SK-N-SH treated with all-trans-retinoic acid at 6 μM for 48 hours (cell line): ENCODE measurements around the gene CCDC188.

Source experiments
- ATAC-seq: fragments of 200-7000 bp; cut with Tn5 transposase; 3 replicates; pipeline ENCODE4 v1.9.1; 2020; ENCODE audit warnings: mild to moderate bottlenecking, moderate library complexity
- CREB5 ChIP-seq: fragments of 250-450 bp; sonication (Bioruptor Pico); IDR thresholded peaks from 2 replicates; pipeline ENCODE4 v1.5.1; 2020; ENCODE audit warnings: low read depth, mild to moderate bottlenecking, moderate library complexity
- GLIS3 ChIP-seq: fragments of 250-450 bp; sonication (Bioruptor Pico); IDR thresholded peaks from 2 replicates; pipeline ENCODE4 v1.5.0; 2020; ENCODE audit warnings: mild to moderate bottlenecking, moderate library complexity
- OSR1 ChIP-seq: fragments of 250-450 bp; sonication (Bioruptor Pico); IDR thresholded peaks from 2 replicates; pipeline ENCODE4 v1.8.0; 2022; ENCODE audit warnings: moderate library complexity, mild to moderate bottlenecking, inconsistent platforms
- PPARA ChIP-seq: fragments of 250-450 bp; sonication (Bioruptor Pico); IDR thresholded peaks from 2 replicates; pipeline ENCODE4 v1.5.0; 2020; ENCODE audit warnings: mild to moderate bottlenecking, borderline replicate concordance
- SNAI2 ChIP-seq: fragments of 250-450 bp; sonication (Bioruptor Pico); IDR thresholded peaks from 2 replicates; pipeline ENCODE4 v1.5.0; 2020; ENCODE audit warnings: mild to moderate bottlenecking, moderate library complexity
- TCF4 ChIP-seq: fragments of 250-450 bp; sonication (Bioruptor Pico); IDR thresholded peaks from 2 replicates; pipeline ENCODE4 v1.8.0; 2021; ENCODE audit warnings: mild to moderate bottlenecking, moderate library complexity, borderline replicate concordance
- TOX ChIP-seq: fragments of 250-450 bp; sonication (Bioruptor Pico); IDR thresholded peaks from 2 replicates; pipeline ENCODE4 v1.8.0; 2021; ENCODE audit warnings: mild to moderate bottlenecking, moderate library complexity, borderline replicate concordance
- TSHZ2 ChIP-seq: fragments of 250-450 bp; sonication (Bioruptor Pico); IDR thresholded peaks from 2 replicates; pipeline ENCODE4 v1.5.0; 2020; ENCODE audit warnings: mild to moderate bottlenecking, moderate library complexity
- ZFP3 ChIP-seq: fragments of 250-450 bp; sonication (Bioruptor Pico); IDR thresholded peaks from 2 replicates; pipeline ENCODE4 v1.5.0; 2020; ENCODE audit warnings: mild to moderate bottlenecking, moderate library complexity
- ZNF565 ChIP-seq: fragments of 450-650 bp; formaldehyde crosslinking; conservative IDR thresholded peaks from 2 replicates; pipeline ENCODE4 v1.5.0; 2020; ENCODE audit warnings: low read depth, mild to moderate bottlenecking, moderate library complexity
- ZNF70 ChIP-seq: fragments of 450-650 bp; formaldehyde crosslinking; IDR thresholded peaks from 2 replicates; pipeline ENCODE4 v1.5.0; 2020; ENCODE audit warnings: mild to moderate bottlenecking, moderate library complexity
- TF ChIP-seq, protein P1 (sequence below): fragments of 250-450 bp; sonication (Bioruptor Pico); IDR thresholded peaks from 2 replicates; pipeline ENCODE4 v1.8.0; 2020; ENCODE audit warnings: mild to moderate bottlenecking, moderate library complexity, borderline replicate concordance
- TF ChIP-seq, protein P2 (sequence below): fragments of 250-450 bp; sonication (Bioruptor Pico); IDR thresholded peaks from 2 replicates; pipeline ENCODE4 v1.8.0; 2021; ENCODE audit warnings: low read depth, mild to moderate bottlenecking, moderate library complexity, borderline replicate concordance

CCDC188 gene

GRCh38 chr22:20125201-20126174 lies 25.4 kb downstream of the CCDC188 start:
- ATAC-seq: no peak

DNA sequence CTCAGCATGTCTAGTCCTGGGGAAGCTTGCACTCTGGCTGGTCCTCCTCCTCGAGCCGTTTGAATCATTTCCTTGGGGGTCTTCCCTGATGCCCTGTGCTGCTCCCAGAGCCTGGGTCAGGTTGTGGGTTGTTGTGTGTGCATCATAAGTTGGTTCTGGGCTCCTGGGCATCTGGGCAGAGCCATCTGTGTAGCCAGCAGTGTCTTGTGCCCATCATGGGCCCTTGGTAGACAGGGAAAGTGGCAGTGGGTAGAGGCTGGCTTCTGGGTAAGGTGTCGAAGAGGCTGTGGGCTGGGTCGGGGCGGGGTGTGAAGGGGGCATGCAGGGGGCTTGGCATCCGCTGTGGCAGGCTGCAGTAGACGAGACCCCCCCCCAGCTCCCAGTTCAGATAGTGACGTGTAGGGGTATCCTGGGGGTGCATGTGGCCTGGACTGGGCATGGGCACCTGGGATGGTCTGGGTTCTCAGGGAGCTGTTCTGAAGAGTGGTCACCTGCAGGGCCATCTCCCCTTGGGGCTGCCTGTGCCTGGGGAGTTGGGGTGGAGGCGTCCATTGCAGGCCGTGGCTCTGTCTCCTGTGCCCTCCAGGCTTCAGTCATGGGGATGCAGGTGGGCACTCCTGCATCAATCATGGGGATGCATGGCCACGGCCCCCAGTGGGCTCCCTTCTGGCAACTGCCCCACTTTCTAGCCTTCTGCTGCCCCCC lies 26.6 kb downstream of the CCDC188 start:
- no peak for ATAC-seq
- TF ChIP-seq TCF4: no peak

More at GRCh38 chr22:20125201-20126174, 25.4 kb downstream of the CCDC188 start:
- TF ChIP-seq GLIS3 (CRISPR knock-in tag) (no peak), SNAI2 (CRISPR knock-in tag) (no peak), TSHZ2 (CRISPR knock-in tag) (no peak), ZFP3 (CRISPR knock-in tag) (no peak)
- TF ChIP-seq, protein P1, sequence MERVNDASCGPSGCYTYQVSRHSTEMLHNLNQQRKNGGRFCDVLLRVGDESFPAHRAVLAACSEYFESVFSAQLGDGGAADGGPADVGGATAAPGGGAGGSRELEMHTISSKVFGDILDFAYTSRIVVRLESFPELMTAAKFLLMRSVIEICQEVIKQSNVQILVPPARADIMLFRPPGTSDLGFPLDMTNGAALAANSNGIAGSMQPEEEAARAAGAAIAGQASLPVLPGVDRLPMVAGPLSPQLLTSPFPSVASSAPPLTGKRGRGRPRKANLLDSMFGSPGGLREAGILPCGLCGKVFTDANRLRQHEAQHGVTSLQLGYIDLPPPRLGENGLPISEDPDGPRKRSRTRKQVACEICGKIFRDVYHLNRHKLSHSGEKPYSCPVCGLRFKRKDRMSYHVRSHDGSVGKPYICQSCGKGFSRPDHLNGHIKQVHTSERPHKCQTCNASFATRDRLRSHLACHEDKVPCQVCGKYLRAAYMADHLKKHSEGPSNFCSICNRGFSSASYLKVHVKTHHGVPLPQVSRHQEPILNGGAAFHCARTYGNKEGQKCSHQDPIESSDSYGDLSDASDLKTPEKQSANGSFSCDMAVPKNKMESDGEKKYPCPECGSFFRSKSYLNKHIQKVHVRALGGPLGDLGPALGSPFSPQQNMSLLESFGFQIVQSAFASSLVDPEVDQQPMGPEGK (CRISPR knock-in tag): no peak
- TF ChIP-seq, protein P2, sequence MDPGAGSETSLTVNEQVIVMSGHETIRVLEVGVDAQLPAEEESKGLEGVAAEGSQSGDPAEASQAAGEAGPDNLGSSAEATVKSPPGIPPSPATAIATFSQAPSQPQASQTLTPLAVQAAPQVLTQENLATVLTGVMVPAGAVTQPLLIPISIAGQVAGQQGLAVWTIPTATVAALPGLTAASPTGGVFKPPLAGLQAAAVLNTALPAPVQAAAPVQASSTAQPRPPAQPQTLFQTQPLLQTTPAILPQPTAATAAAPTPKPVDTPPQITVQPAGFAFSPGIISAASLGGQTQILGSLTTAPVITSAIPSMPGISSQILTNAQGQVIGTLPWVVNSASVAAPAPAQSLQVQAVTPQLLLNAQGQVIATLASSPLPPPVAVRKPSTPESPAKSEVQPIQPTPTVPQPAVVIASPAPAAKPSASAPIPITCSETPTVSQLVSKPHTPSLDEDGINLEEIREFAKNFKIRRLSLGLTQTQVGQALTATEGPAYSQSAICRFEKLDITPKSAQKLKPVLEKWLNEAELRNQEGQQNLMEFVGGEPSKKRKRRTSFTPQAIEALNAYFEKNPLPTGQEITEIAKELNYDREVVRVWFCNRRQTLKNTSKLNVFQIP (CRISPR knock-in tag): no peak
- TF ChIP-seq, all 23 proteins: peak for 0

DNA sequence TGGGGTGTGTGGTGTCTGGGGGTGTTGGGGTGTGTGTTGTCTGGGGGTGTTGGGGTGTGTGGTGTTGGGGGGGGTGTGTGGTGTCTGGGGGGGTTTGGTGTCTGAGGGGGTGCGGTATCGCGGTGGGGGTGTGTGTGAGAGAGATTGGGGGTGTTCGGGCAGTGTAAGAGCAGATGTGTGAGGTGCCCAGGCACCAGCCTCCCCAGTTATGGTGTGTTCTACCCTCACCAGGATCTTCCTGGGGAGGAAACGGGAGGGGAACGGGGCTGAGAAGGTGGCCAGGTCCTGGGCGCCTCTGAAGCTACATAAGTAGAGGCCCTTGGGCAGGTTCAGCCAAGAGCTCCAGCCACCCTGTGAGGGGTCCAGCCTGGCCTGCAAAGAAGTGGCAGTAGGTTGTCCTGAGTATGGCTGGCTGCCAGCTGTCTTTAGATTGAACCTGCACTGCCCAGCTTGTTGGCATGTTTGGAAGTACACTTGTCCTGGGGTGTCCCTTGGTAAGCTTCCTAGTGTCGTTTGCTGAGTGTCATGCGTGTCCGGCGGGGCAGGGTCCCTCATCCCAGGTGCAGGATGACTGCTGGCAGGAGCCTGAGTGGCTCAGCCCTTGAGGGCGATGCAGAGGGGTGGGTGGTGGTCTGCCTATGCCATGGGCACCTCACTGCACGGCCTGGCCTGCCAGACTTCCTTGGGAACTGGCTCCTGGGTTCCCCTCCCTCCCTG lies 27.3 kb downstream of the CCDC188 start:
- TF ChIP-seq TCF4 (no peak), PPARA (CRISPR knock-in tag) (no peak), ZNF70 (CRISPR knock-in tag) (no peak), OSR1 (CRISPR knock-in tag) (no peak), ZNF565 (CRISPR knock-in tag) (no peak), ZFP3 (CRISPR knock-in tag) (no peak), CREB5 (CRISPR knock-in tag) (no peak), TOX (CRISPR knock-in tag) (no peak)
- TF ChIP-seq, protein P2 (CRISPR knock-in tag): no peak
- TF ChIP-seq, all 23 proteins: peak for 0
- no peak for ATAC-seq

DNA sequence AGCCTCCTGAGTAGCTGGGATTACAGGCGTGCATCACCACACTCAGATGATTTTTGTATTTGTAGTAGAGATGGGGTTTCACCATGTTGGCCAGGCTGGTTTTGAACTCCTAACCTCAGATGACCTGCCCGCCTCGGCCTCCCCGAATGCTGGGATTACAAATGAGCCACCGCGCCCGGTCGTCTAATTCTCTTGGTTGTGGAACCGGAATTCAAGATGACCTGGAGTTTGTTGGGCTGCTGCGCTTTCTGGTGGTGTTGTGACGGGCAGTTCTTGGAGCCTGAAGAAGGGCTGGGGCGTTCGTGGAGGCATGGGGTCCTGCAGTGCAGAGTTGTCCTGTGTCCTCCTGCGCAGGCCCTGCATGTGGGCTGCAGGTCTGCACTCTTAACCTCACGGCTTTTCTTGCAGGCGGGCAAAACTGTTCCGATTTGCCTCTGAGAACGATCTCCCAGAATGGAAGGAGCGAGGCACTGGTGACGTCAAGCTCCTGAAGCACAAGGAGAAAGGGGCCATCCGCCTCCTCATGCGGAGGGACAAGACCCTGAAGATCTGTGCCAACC lies 28.9 kb downstream of the CCDC188 start:
- TF ChIP-seq ZNF70 (CRISPR knock-in tag) (no peak), ZFP3 (CRISPR knock-in tag) (no peak)
- no peak for ATAC-seq
